A549 (cell line): Measurements from ENCODE around the gene ZNF501. TPM values are rescaled to one million over a fixed set of nuclear protein-coding genes. Genes with fewer than 3 reads are reported as not detected.
A peak's percentile ranks its signal among the peaks of the same experiment; 100 is the strongest.

ENCODE experiments used
- ATAC-seq, 2 experiments: fragments of 200-7000 bp in 1 of 2; fragments of >200 bp in 1 of 2; cut with Nextera tagmentation in 1 of 2; cut with Tn5 transposase in 1 of 2; 3 replicates each; pipeline versions ENCODE4 v1.8.0 to v1.9.1; 2018 to 2020; ENCODE audit warnings: mild to moderate bottlenecking in 1 of 2, moderate library complexity in 1 of 2
- CTCF ChIA-PET: fragments of 300-600 bp; sonication (Branson Sonifier 250); formaldehyde crosslinking; extraction: SDS; loops from one replicate; lab custom pipeline; 2021; ENCODE audit warnings: antibody characterized with exemption, inconsistent platforms; lab: Yijun Ruan, JAX
- POLR2A ChIA-PET: fragments of 350-600 bp; formaldehyde crosslinking; extraction: SDS; loops from one replicate; lab custom pipeline; 2021; ENCODE audit warnings: antibody characterized with exemption, inconsistent platforms; lab: Yijun Ruan, JAX
- DNase-seq, 2 experiments: peaks; one replicate each; pipeline versions ENCODE4 v3.0.0 to v3.0.0-alpha.2; 2011 to 2016; ENCODE audit warnings: low read depth in 1 of 2, low spot score in 1 of 2
- FAIRE-seq: peaks from 2 replicates; lab custom pipeline; 2011; peaks lifted over from hg19 to GRCh38; lab: Jason Lieb, UNC
- H3K27ac ChIP-seq, 2 experiments: fragments of >200 bp; sonication (Bioruptor Twin); formaldehyde crosslinking; 3 replicates each; pipeline ENCODE4 v1.5.1; 2016 to 2017
- H3K4me1 ChIP-seq: fragments of >200 bp; sonication (Bioruptor Twin); formaldehyde crosslinking; 3 replicates; pipeline ENCODE4 v1.6.1; 2016
- H3K4me2 ChIP-seq: fragments of >200 bp; sonication (Bioruptor Twin); formaldehyde crosslinking; 3 replicates; pipeline ENCODE4 v1.6.1; 2016
- H3K4me3 ChIP-seq: fragments of >200 bp; sonication (Bioruptor Twin); formaldehyde crosslinking; 3 replicates; pipeline ENCODE4 v1.5.1; 2016
- H3K9me3 ChIP-seq: fragments of >200 bp; sonication (Bioruptor Twin); formaldehyde crosslinking; 3 replicates; pipeline ENCODE4 v1.6.1; 2016
- BCL3 ChIP-seq: fragments of >200 bp; sonication (Bioruptor Twin); formaldehyde crosslinking; IDR thresholded peaks from 3 replicates; pipeline ENCODE4 v1.6.1; 2016
- BHLHE40 ChIP-seq: IDR thresholded peaks from 2 replicates; pipeline ENCODE4 v1.6.1; 2012; ENCODE audit warnings: low read depth, low read length, inconsistent platforms
- CBX8 ChIP-seq: fragments of 200-600 bp; sonication (generic); IDR thresholded peaks from 2 replicates; pipeline ENCODE4 v1.6.1; 2016
- CEBPB ChIP-seq, 2 experiments: fragments of >200 bp in 1 of 2; sonication (Bioruptor Twin) in 1 of 2; formaldehyde crosslinking in 1 of 2; IDR thresholded peaks; 2 replicates each; pipeline ENCODE4 v1.6.1; 2012 to 2016
- E2F6 ChIP-seq: IDR thresholded peaks from 2 replicates; pipeline ENCODE4 v1.6.1; 2012; ENCODE audit warnings: low read depth, borderline replicate concordance
- ELK1 ChIP-seq: fragments of 150-350 bp; IDR thresholded peaks from 2 replicates; pipeline ENCODE4 v1.6.1; 2014; ENCODE audit warnings: low read depth, mild to moderate bottlenecking, low read length
- EP300 ChIP-seq, 2 experiments: fragments of >200 bp; sonication (Bioruptor Twin); formaldehyde crosslinking; IDR thresholded peaks; 2 replicates in 1 of 2; 3 replicates in 1 of 2; pipeline ENCODE4 v1.6.1; 2016 to 2017
- ESRRA ChIP-seq: fragments of 150-350 bp; IDR thresholded peaks from 2 replicates; pipeline ENCODE4 v1.6.1; 2014; ENCODE audit warnings: mild to moderate bottlenecking, low read length, borderline replicate concordance
- FOSL2 ChIP-seq, 2 experiments: fragments of 450-650 bp in 1 of 2; fragments of >200 bp in 1 of 2; sonication (Bioruptor Twin) in 1 of 2; formaldehyde crosslinking; IDR thresholded peaks; 2 replicates each; pipeline versions ENCODE4 v1.5.0 to v1.6.1; 2016 to 2020; ENCODE audit warnings: mild to moderate bottlenecking in 1 of 2, moderate library complexity in 1 of 2
- FOXS1 ChIP-seq: fragments of 250-450 bp; sonication (Bioruptor Pico); IDR thresholded peaks from 2 replicates; pipeline ENCODE4 v1.5.0; 2020; ENCODE audit warnings: mild to moderate bottlenecking, moderate library complexity
- GATA3 ChIP-seq: IDR thresholded peaks from 2 replicates; pipeline ENCODE4 v1.6.1; 2012; ENCODE audit warnings: borderline replicate concordance
- HMGXB4 ChIP-seq: fragments of 250-450 bp; sonication (Bioruptor Pico); IDR thresholded peaks from 2 replicates; pipeline ENCODE4 v1.5.0; 2021; ENCODE audit warnings: mild to moderate bottlenecking, moderate library complexity, borderline replicate concordance
- HOXB13 ChIP-seq: fragments of 250-450 bp; sonication (Bioruptor Pico); IDR thresholded peaks from 2 replicates; pipeline ENCODE4 v1.5.0; 2020; ENCODE audit warnings: low read depth, mild to moderate bottlenecking, moderate library complexity
- HOXB5 ChIP-seq: fragments of 250-450 bp; sonication (Bioruptor Pico); IDR thresholded peaks from 2 replicates; pipeline ENCODE4 v1.5.0; 2020; ENCODE audit warnings: mild to moderate bottlenecking, moderate library complexity
- JUNB ChIP-seq: fragments of >200 bp; sonication (Bioruptor Twin); formaldehyde crosslinking; IDR thresholded peaks from 2 replicates; pipeline ENCODE4 v1.6.1; 2016
- KDM1A ChIP-seq: fragments of 200-600 bp; sonication (generic); IDR thresholded peaks from 2 replicates; pipeline ENCODE4 v1.6.1; 2016; ENCODE audit warnings: low read depth, mild to moderate bottlenecking
- MYC ChIP-seq: IDR thresholded peaks from 2 replicates; pipeline ENCODE4 v1.6.1; 2012; ENCODE audit warnings: mild to moderate bottlenecking, inconsistent platforms, low read length, improper control_type of control experiment, borderline replicate concordance
- PBX3 ChIP-seq: IDR thresholded peaks from 2 replicates; pipeline ENCODE4 v1.6.1; 2012
- PHF8 ChIP-seq: fragments of 200-600 bp; sonication (generic); IDR thresholded peaks from 2 replicates; pipeline ENCODE4 v1.6.1; 2016; ENCODE audit warnings: low read depth, mild to moderate bottlenecking, antibody characterized with exemption, moderate library complexity, borderline replicate concordance
- POLR2A ChIP-seq: IDR thresholded peaks from 2 replicates; pipeline ENCODE4 v1.6.1; 2012; ENCODE audit warnings: mild to moderate bottlenecking, low read length
- RNF2 ChIP-seq: fragments of 200-600 bp; sonication (generic); IDR thresholded peaks from 2 replicates; pipeline ENCODE4 v1.6.1; 2016; ENCODE audit warnings: low read depth, mild to moderate bottlenecking, antibody characterized with exemption, moderate library complexity, borderline replicate concordance
- SREBF2 ChIP-seq: fragments of 450-650 bp; IDR thresholded peaks from 2 replicates; pipeline ENCODE4 v1.6.1; 2014; ENCODE audit warnings: mild to moderate bottlenecking, moderate library complexity
- TP53 ChIP-seq: fragments of 250-450 bp; sonication (Bioruptor Pico); IDR thresholded peaks from 2 replicates; pipeline ENCODE4 v1.5.0; 2021; ENCODE audit warnings: mild to moderate bottlenecking, moderate library complexity
- USF2 ChIP-seq: fragments of 450-650 bp; IDR thresholded peaks from 2 replicates; pipeline ENCODE4 v1.6.1; 2014; ENCODE audit warnings: antibody characterized with exemption
- ZFP36 ChIP-seq: fragments of 450-650 bp; IDR thresholded peaks from 2 replicates; pipeline ENCODE4 v1.6.1; 2014; ENCODE audit warnings: borderline replicate concordance; ENCODE audit not compliant: partially characterized antibody
- ZSCAN20 ChIP-seq: fragments of 250-450 bp; sonication (Bioruptor Pico); IDR thresholded peaks from 2 replicates; pipeline ENCODE4 v1.8.0; 2022; ENCODE audit warnings: mild to moderate bottlenecking, moderate library complexity
- WGBS: methylation state at CpG from one replicate; pipeline ENCODE4 v1.1.6; 2017; ENCODE audit errors: missing lambda C conversion rate; 5-methylcytosine and 5-hydroxymethylcytosine counted together
- polyA plus RNA-seq, 4 experiments: library from polyadenylated mRNA; depleted of rRNA in 3 of 4; stranded (reverse); fragments of >200 nt; fragmentation: RNase III in 1 of 4; extraction: RNeasy Plus Mini Kit Qiagen cat#74134 plus additional on column Dnase treatment in 1 of 4; gene quantifications; 2 replicates in 3 of 4; 3 replicates in 1 of 4; pipeline ENCODE4 v1.2.3, GENCODE V29; 2011 to 2017

Gene ZNF501
- polyA plus RNA-seq, 2 of the 4 experiments (the other 2 are of a cell fraction), result 0.03 to 0.09 TPM

GRCh38 chr3:44762170-44762677 lies 32.8 kb downstream of the ZNF501 start (continued):
- TF ChIP-seq HMGXB4, result no peak

- no peak for TF ChIP-seq BHLHE40
- no peak for TF ChIP-seq HMGXB4
- TF ChIP-seq CEBPB (IDR thresholded peaks at IDR 0.05), result no peak
- no peak for TF ChIP-seq JUNB
- no peak for TF ChIP-seq SREBF2
- no peak for TF ChIP-seq GATA3
- no peak for TF ChIP-seq BCL3
- no peak for TF ChIP-seq ZSCAN20 (CRISPR knock-in tag)
- no peak for TF ChIP-seq POLR2A
- TF ChIP-seq CBX8, result no peak
- TF ChIP-seq HOXB13 (CRISPR knock-in tag), result no peak
- no peak for TF ChIP-seq MYC
- TF ChIP-seq EP300 (IDR thresholded peaks at IDR 0.05), result no peak
- no peak for TF ChIP-seq PBX3
- TF ChIP-seq ELK1, result no peak
- no peak for TF ChIP-seq ZFP36
- Histone ChIP-seq H3K9me3 (peaks cover 37% of the 10 kb centered on the region), H3K4me2 (peak overlapping the region; percentile 86), H3K4me1 (no peaks in the 10 kb centered on the region), H3K4me3 (peak overlapping the region; percentile 82), H3K27ac (peak overlapping the region; percentile 90 to 95)
- FAIRE-seq, result no peak
- ATAC-seq, result no peak
- ChIA-PET POLR2A (interaction anchor here (1.2 kb wide), 1 partner anchor 121 kb away, joined by 5 read pairs; no protein-coding TSS in a partner anchor), CTCF (interaction anchor here (0.6 kb wide), 1 partner anchor 151 kb away, joined by 3 read pairs; no protein-coding TSS in a partner anchor)
- 22% methylated on average over 5 of the region's 5 CpGs for WGBS
- DNase-seq, result no peak
Observed at GRCh38 chr3:44762690-44763089, 33.3 kb downstream of the ZNF501 start.

- POLR2A ChIA-PET, result no interaction called here
- DNase-seq (no peak), ATAC-seq (no peak), FAIRE-seq (no peak)
- CTCF ChIA-PET, result no interaction called here
- Histone ChIP-seq H3K9me3 (peaks cover 22% of the 10 kb centered on the region), H3K4me1 (no peaks in the 10 kb centered on the region), H3K4me2 (no peak overlapping the region), H3K4me3 (no peak overlapping the region), H3K27ac (no peak overlapping the region)
- TF ChIP-seq MYC (no peak), KDM1A (no peak), E2F6 (no peak), ELK1 (no peak), BHLHE40 (no peak), TP53 (CRISPR knock-in tag) (no peak), FOSL2 (IDR thresholded peaks at IDR 0.05) (no peak), FOSL2 (CRISPR knock-in tag; IDR thresholded peaks at IDR 0.05) (no peak), ESRRA (no peak), FOXS1 (no peak), PHF8 (no peak), RNF2 (no peak), USF2 (no peak), HOXB5 (CRISPR knock-in tag) (no peak)
Observed at GRCh38 chr3:44764248-44764647, 34.8 kb downstream of the ZNF501 start.
